ES-I3 (cell line): ENCODE measurements around the gene CPO.

Experiments used
- H3K36me3 ChIP-seq: 2 replicates; pipeline ENCODE4 v1.6.1; 2013; ENCODE audit warnings: mild to moderate bottlenecking, low read length, control low read depth, moderate library complexity; ENCODE audit not compliant: insufficient read depth
- H3K4me1 ChIP-seq: 2 replicates; pipeline ENCODE4 v1.6.1; 2013; ENCODE audit warnings: mild to moderate bottlenecking, control low read depth, low read length; ENCODE audit not compliant: insufficient read depth
- H3K9ac ChIP-seq: 2 replicates; pipeline ENCODE4 v1.6.1; 2013; ENCODE audit warnings: low read depth, mild to moderate bottlenecking, low read length, moderate library complexity
- H3K9me3 ChIP-seq: 2 replicates; pipeline ENCODE4 v1.6.1; 2013; ENCODE audit warnings: mild to moderate bottlenecking, low read length, moderate library complexity; ENCODE audit not compliant: control insufficient read depth, insufficient read depth

CPO gene

GRCh38 chr2:206955253-206955652, 15.9 kb downstream of the CPO start:
- peaks cover 7% of the 10 kb centered on the region; the same call in 1 of the 2 replicates for H3K9me3 ChIP-seq
- no peaks in the 10 kb centered on the region for H3K36me3 ChIP-seq
- no peaks in the 10 kb centered on the region for H3K4me1 ChIP-seq
- no peak overlapping the region for H3K9ac ChIP-seq

- Histone ChIP-seq H3K9me3 (peaks cover 7% of the 10 kb centered on the region; the same call in 1 of the 2 replicates), H3K36me3 (no peaks in the 10 kb centered on the region), H3K9ac (no peak overlapping the region), H3K4me1 (no peaks in the 10 kb centered on the region)
These were observed 18.9 kb downstream of the CPO start for GRCh38 chr2:206958261-206958660.

- Histone ChIP-seq H3K9me3 (no peaks in the 10 kb centered on the region), H3K9ac (no peak overlapping the region), H3K36me3 (no peaks in the 10 kb centered on the region), H3K4me1 (peaks cover 6% of the 10 kb centered on the region; the same call in 1 of the 2 replicates)
These were observed 23.6 kb downstream of the CPO start for GRCh38 chr2:206962966-206963365.

GRCh38 chr2:206968134-206969086, 29.1 kb downstream of the CPO start:
- Histone ChIP-seq H3K4me1 (peaks cover 20% of the 10 kb centered on the region), H3K36me3 (no peaks in the 10 kb centered on the region), H3K9ac (no peak overlapping the region), H3K9me3 (no peaks in the 10 kb centered on the region)

- no peaks in the 10 kb centered on the region for H3K36me3 ChIP-seq
- no peaks in the 10 kb centered on the region for H3K9me3 ChIP-seq
- no peak overlapping the region for H3K9ac ChIP-seq
- peaks cover 20% of the 10 kb centered on the region for H3K4me1 ChIP-seq
These were observed 29.9 kb downstream of the CPO start for GRCh38 chr2:206969192-206969591.

- H3K9me3 ChIP-seq = 0 out of 2 replicates have a peak, but pooled peaks cover 4% of the 10 kb centered on the region
- H3K4me1 ChIP-seq = peaks cover 20% of the 10 kb centered on the region
- H3K36me3 ChIP-seq = no peaks in the 10 kb centered on the region
- no peak overlapping the region for H3K9ac ChIP-seq
These were observed 31.5 kb downstream of the CPO start for GRCh38 chr2:206970589-206971360.

GRCh38 chr2:206971805-206972204, 32.5 kb downstream of the CPO start:
- peaks cover 4% of the 10 kb centered on the region; the same call in 1 of the 2 replicates for H3K9me3 ChIP-seq
- H3K9ac ChIP-seq = no peak overlapping the region
- no peaks in the 10 kb centered on the region for H3K36me3 ChIP-seq
- peaks cover 17% of the 10 kb centered on the region for H3K4me1 ChIP-seq

GRCh38 chr2:206974551-206974950, 35.2 kb downstream of the CPO start:
- Histone ChIP-seq H3K9me3 (peaks cover 4% of the 10 kb centered on the region; the same call in 1 of the 2 replicates), H3K36me3 (no peaks in the 10 kb centered on the region), H3K9ac (no peak overlapping the region), H3K4me1 (peaks cover 14% of the 10 kb centered on the region)

GRCh38 chr2:206978746-206979145, 39.4 kb downstream of the CPO start:
- Histone ChIP-seq H3K4me1 (peaks cover 23% of the 10 kb centered on the region), H3K36me3 (no peaks in the 10 kb centered on the region), H3K9ac (no peak overlapping the region), H3K9me3 (peaks cover 4% of the 10 kb centered on the region; the same call in 1 of the 2 replicates)

- Histone ChIP-seq H3K4me1 (peaks cover 29% of the 10 kb centered on the region), H3K9me3 (peaks cover 4% of the 10 kb centered on the region; the same call in 1 of the 2 replicates), H3K36me3 (no peaks in the 10 kb centered on the region), H3K9ac (no peak overlapping the region)
These were observed 40.0 kb downstream of the CPO start for GRCh38 chr2:206979365-206979764.

- Histone ChIP-seq H3K9ac (no peak overlapping the region), H3K36me3 (no peaks in the 10 kb centered on the region), H3K4me1 (peaks cover 34% of the 10 kb centered on the region), H3K9me3 (peaks cover 4% of the 10 kb centered on the region; the same call in 1 of the 2 replicates)
These were observed 40.6 kb downstream of the CPO start for GRCh38 chr2:206979922-206980321.

- peaks cover 36% of the 10 kb centered on the region for H3K4me1 ChIP-seq
- peaks cover 3% of the 10 kb centered on the region; the same call in 1 of the 2 replicates for H3K9me3 ChIP-seq
- no peaks in the 10 kb centered on the region for H3K36me3 ChIP-seq
- no peak overlapping the region for H3K9ac ChIP-seq
These were observed 41.1 kb downstream of the CPO start for GRCh38 chr2:206980413-206980812.

- Histone ChIP-seq H3K9ac (no peak overlapping the region), H3K9me3 (no peaks in the 10 kb centered on the region; the same call in 1 of the 2 replicates), H3K36me3 (no peaks in the 10 kb centered on the region), H3K4me1 (peaks cover 36% of the 10 kb centered on the region)
These were observed 41.9 kb downstream of the CPO start for GRCh38 chr2:206981086-206981674.

GRCh38 chr2:206981739-206982340, 42.5 kb downstream of the CPO start:
- no peaks in the 10 kb centered on the region for H3K9me3 ChIP-seq
- no peak overlapping the region for H3K9ac ChIP-seq
- no peaks in the 10 kb centered on the region for H3K36me3 ChIP-seq
- peaks cover 36% of the 10 kb centered on the region for H3K4me1 ChIP-seq
